Measurements from ENCODE around the gene WDR93.

DNA sequence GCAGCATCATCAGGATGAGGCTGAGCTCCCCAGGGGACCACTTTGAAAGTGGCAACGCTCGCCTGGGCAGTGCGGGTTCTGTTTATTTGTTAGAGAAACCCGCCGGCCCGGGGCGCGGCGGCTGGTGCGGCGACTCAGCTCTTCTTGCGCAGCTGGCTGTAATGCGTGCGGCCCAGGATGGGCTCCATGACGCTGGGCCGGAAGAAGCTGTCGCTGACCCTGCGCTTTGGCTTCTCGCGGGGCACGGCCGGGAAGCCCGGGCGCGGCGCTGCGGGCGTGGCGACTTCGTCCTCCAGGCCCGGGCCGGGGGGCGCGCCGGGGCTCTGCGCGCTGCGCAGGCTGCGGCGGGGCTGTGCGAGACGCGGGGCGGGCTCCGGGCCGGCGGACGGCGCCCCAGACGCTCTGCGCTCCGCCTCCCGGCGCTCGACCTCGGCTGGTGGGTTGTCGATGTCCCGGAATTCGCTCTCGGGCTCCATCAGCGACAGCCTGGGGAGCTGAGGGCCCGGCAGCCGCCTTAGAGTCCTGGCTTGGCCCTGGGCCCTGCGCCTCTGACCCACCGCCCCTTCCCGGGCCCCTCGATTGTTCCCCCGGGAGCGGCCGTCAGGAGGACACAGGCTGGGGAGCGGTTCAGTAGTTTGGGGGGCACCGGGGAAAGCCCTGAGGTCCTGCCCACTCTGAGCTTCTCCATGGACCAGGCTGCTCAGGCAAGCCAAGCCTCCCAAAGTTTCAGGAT lies 25.0 kb upstream of the WDR93 start:
- TF ChIP-seq, protein P1, sequence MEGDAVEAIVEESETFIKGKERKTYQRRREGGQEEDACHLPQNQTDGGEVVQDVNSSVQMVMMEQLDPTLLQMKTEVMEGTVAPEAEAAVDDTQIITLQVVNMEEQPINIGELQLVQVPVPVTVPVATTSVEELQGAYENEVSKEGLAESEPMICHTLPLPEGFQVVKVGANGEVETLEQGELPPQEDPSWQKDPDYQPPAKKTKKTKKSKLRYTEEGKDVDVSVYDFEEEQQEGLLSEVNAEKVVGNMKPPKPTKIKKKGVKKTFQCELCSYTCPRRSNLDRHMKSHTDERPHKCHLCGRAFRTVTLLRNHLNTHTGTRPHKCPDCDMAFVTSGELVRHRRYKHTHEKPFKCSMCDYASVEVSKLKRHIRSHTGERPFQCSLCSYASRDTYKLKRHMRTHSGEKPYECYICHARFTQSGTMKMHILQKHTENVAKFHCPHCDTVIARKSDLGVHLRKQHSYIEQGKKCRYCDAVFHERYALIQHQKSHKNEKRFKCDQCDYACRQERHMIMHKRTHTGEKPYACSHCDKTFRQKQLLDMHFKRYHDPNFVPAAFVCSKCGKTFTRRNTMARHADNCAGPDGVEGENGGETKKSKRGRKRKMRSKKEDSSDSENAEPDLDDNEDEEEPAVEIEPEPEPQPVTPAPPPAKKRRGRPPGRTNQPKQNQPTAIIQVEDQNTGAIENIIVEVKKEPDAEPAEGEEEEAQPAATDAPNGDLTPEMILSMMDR (IDR thresholded peaks at IDR 0.05), result no peak
- TF ChIP-seq EZH2 (IDR thresholded peaks at IDR 0.05; ENCODE audit: borderline replicate concordance, insufficient read depth, low read depth, low read length, poor library complexity, severe bottlenecking), result no peak
